NCI-H510A treated with DMSO at 0.1 percent for 48 hours (cell line): ENCODE results near the gene ZNF738.
A peak's percentile ranks its signal among the peaks of the same experiment; 100 is the strongest.
"Not testable (repeated sequence)": the region's sequence is repeated elsewhere in the genome, so short reads cannot be mapped to it uniquely, and the experiment has no call there.

Experiments used
- DNase-seq: peaks from one replicate; lab custom pipeline; 2025; lab: John Stamatoyannopoulos, UW

ZNF738 gene

GRCh38 chr19:21358768-21359451 lies at the start of gene ZNF738:
ZNF738 (plus strand) TSS chr19:21359000; CDS start chr19:21359141, 141 bp downstream.
- DNase-seq, result peak; percentile 89

DNA sequence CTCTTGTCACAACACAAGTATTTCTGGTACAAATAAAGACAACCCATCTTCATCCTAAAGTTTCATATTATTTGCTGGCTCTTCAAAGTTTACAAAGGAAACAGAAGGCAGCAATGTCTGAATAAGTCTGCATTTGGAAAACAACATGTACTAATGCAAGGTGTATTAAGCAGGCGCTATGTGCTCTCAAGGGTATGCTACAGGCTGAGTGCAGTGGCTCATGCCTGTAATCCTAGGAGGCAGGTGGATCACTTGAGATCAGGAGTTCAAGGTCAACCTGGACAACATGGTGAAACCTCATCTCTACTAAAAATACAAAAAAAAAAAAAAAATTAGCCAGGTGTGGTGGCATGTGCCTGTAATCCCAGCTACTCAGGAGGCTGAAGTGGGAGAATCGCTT lies 46.0 kb upstream of the ZNF738 start:
- DNase-seq, result not testable (repeated sequence)

DNA sequence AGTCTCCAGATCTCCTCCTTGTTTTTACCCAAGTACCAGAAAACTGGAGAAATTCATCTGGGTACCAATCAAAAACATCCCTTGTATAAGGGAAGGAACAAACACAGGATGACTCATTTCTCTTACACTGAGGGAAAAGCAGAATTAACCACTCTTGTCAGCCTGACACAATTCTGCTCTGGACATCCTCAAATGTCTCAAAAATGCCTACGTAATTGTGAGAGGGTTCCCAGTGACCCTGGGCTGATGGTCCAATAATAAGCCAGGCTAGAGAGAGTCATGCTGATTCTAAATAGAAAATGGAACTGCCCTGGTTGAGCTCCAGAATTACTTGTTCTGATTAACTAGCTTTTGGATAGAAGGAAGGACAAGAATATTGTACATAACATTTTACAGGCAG lies 44.1 kb upstream of the ZNF738 start:
- DNase-seq, result no peak

GRCh38 chr19:21317821-21318220 lies 41.0 kb upstream of the ZNF738 start:
- no peak for DNase-seq

- no peak for DNase-seq
Measured at GRCh38 chr19:21321134-21321533, 37.7 kb upstream of the ZNF738 start.

- DNase-seq, result no peak
Measured at GRCh38 chr19:21321996-21322395, 36.8 kb upstream of the ZNF738 start.

- DNase-seq, result no peak
Measured at GRCh38 chr19:21322528-21322927, 36.3 kb upstream of the ZNF738 start.

DNA sequence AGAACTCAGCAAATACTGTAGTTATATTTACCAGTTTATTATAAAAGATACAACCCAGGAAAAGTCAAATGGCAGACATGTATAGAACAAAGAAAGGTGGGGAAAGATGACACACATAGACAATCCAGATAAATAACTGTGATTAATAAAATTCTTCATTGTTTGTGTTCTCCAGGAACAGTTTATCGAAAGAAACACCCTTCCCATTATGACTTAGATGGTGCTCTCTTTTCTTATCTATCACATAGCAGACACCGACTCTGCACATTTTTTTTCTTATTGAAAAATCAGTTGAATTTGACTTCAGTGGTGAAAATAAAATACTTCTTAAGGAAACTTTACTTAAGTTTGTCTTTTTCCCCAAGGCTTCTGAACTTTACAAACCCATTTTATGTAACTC lies 35.8 kb upstream of the ZNF738 start:
- DNase-seq, result no peak

DNA sequence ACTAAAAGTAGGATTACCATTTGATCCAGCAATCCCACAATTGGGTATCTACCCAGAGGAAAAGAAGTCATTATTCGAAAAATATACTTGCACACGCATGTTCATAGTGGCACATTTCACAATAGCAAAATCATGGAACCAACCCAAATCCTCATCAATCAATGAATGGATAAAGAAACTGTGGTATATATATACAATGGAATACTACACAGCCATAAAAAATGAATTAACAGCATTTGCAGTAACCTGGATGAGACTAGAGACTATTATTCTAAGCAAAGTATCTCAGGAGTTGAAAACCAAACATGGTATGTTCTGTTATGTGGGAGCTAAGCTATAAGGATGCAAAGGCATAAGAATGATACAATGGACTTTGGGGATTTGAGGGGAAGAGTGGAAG lies 32.6 kb upstream of the ZNF738 start:
- DNase-seq, result no peak

DNA sequence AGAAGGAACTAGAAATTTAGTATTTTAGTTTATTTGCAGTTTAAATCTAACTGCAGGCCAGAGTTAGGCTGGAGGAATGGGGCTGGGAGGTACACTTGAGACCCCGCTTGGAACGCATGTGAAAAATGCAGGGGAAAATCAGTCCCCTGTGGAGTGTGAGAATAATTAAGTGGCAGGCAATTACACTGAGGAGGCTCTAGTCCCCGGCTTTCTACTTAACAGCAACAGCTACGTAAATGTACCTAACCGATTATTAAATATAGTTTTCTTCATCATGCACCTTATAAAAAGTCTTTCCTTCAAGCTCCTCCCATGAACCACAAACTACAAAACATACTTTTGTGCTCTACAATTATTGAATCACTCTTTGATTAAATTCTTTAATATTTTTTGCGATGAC lies 30.4 kb upstream of the ZNF738 start:
- DNase-seq, result no peak

GRCh38 chr19:21328885-21329605 lies 29.8 kb upstream of the ZNF738 start, which contains the start of gene ZNF708:
ZNF708 (minus strand) TSS chr19:21329410; CDS start chr19:21329212, 198 bp downstream.
- peak; percentile 87 for DNase-seq

- DNase-seq, result no peak
Measured at GRCh38 chr19:21335721-21336120, 23.1 kb upstream of the ZNF738 start.

DNA sequence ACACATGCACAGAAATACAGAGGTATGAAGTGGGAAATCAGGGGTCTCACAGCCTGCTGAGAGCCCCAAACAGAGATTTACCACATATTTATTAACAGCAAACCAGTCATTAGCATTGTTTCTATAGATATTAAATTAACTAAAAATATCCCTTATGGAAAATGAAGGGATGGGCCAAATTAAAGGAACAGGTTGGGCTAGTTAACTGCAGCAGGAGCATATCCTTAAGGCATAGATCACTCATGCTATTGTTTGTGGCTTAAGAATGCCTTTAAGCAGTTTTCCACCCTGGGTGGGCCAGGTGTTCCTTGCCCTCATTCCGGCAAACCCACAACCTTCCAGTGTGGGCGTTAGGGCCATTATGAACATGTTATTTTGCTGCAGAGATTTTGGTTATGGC lies 14.0 kb upstream of the ZNF738 start:
- not testable (repeated sequence) for DNase-seq

GRCh38 chr19:21352830-21353229 lies 6.0 kb upstream of the ZNF738 start:
- no peak for DNase-seq

DNA sequence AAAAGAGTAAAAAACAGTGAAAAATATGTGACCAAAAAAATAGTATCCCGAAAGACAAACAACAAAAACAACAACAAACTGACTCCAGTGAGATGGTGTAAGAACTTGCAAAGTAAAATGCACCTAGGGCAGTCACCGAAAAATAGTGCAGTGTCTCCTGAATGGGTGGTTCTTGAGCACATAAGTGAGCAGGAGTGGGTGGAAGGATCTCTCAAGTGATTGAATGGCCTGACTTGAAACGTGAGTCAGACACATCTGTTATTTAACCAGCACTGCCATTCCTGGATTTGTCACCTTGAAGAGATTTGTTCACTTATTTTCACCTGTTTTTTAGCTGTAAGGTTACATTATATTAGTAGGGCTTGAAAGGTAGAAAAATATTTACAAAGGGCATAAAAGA lies 3.5 kb downstream of the ZNF738 start:
- DNase-seq, result no peak

- no peak for DNase-seq
Measured at GRCh38 chr19:21383980-21384582, 25.3 kb downstream of the ZNF738 start.

- DNase-seq, result no peak
Measured at GRCh38 chr19:21396121-21396520, 37.3 kb downstream of the ZNF738 start.

DNA sequence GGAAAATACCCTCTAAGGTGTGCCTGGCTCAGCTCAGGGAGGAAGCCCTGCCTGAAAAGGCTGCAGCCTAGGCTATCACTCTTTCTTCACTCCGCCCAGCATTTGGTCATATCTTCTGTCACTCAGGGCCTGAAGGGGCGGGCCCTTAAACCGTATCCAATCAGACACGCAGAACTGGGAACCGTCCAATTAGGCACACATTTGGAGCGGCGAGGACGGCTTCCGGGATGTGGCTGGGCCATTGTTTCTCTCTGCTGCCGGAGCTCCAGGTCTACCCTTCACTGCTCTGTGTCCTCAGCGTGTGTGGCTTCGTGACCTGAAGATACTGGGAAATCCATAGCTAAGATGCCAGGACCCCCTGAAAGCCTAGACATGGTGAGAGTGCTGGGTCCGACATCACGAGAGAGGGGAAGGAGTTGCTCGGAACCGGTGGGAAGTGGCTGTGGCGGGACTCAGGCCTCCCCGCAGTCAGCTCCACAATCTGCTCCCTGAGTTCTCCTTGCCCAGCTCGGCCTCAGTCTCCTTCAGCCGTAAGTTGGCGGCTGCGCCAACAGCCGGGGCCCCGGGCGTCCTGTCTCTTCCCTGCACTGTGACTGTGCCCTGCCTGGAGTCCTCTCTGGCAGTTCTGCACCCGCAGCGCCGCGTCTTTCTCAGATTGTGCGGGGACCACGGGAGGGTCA lies 38.2 kb downstream of the ZNF738 start, which contains the start of gene ZNF493:
Gene ZNF493 (plus strand): TSS at position 241 of the 680 bp plus-strand sequence. CDS start 105 bp downstream, at position 346.
- DNase-seq, result peak; percentile 92

- no peak for DNase-seq
Measured at GRCh38 chr19:21398851-21399250, 40.1 kb downstream of the ZNF738 start.

DNA sequence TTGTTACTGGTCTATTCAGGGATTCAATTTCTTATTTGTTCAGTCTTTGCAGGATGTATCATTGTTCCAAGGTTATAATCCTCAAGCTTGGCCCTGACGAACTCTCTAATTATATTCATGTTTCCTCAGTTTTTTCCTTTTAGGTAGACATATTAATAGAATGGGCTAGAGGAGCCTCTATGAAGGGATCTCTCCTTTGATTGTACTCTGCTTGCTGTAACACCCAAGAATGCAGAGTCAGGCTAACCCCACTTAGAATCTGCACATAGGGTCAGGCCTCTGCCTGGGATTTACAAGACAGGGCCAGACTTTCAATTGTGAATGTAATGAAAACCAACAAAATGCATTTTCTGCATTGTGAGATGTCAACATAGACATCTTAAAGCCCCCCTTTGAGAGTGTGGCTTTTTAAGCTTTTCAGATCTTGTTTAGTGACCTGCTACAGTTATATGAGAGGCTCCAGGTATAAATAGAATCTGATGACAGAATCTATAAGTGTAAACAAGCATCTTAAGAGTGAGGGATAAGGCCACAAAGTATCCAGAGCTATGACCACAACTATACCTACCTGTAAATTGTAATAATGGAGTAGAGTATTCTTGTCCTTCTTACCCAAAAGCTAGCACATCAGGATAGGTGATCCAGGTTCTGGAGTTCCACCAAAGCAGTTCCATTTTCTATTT lies 43.6 kb downstream of the ZNF738 start:
- DNase-seq, result no peak

DNA sequence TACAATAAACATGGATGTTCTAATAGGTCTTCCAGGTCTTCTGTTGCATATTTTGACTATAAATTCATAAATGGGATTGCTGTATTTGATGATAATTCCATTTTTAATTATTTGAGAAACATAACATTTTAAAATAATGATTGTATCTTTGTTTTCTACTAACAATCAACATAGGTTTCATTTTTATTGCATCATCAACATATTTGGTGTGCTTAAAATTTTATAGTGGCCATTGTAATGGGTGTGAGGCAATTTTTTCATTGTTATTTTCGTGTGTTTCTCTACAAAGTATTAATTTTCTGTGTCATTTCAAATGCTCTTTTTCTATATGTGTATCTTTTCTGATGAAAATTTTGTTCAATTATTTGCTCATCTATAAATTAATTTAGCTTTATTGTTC lies 51.4 kb downstream of the ZNF738 start:
- DNase-seq, result no peak

DNA sequence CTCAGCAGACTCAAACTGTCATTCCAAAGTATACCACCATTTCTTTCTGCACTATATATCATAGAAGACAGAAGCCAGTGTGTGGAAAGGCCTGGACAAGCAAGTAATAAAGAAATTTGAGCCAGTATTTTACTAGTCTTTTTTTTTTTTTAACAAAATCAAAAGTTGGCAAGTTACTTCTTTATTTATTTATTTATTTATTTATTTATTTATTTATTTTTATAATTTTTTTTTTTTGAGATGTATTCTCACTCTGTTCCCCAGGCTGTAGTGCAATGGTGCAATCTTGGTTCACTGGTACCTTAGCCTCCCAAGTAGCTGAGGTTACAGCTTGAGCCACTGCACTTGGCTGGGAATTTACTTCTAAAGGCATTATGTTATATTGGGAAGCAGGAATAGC lies 63.4 kb downstream of the ZNF738 start:
- no peak for DNase-seq
